NCI-H82 treated with DMSO at 0.1 percent for 48 hours (cell line): ENCODE measurements around the gene ZC3H4.
"Not testable (repeated sequence)": the region's sequence is repeated elsewhere in the genome, so short reads cannot be mapped to it uniquely, and the experiment has no call there.

Source experiments
- DNase-seq: peaks from one replicate; lab custom pipeline; 2025; ENCODE audit not compliant: unreplicated experiment; lab: John Stamatoyannopoulos, UW

The ZC3H4 gene

DNA sequence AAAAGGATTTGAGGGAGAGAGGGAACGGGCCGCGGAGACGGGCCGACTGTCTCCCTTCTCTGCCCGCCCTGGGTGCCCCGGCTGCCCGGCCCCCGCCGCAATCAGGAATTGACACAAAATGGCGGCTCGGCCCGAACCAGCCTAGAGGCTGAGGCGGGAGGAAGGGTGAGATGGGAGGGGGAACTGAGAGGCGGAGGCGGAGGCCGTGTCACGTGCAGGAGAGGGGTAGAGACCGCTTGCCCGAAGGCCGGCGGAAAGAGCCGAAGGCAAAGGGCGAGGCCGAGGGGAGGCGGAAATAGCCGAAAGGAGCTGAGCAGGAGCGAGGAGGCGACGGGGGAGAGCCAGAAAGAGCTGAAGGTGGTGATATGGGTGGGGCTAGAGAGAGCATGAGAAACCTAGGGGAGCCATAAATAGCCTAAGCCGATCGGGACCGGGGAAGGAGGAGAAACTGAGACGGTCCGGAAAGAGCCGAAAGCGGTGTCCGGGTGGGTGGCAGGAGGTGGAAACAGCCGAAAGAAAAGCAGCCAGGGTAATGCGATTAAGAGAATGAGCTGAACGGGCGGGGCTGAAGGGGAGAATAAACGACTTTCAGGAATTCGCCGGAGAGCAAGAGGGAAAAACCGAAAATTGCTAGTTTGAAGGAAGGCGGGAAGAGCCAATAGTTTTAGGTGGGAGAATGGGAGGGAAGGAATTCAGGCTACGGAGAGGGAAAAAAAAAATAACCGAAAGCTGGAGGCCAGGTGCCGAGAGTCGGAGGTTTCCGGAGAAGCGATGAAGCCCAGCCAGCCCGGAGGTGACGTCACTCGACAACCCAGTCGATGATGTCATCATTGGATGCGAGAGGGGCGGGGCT, at the start of gene ZC3H4:
ZC3H4 (minus strand) TSS at position 780 of the 853 bp plus-strand sequence. CDS start 1,192 bp downstream, outside the sequence.
- DNase-seq = peak; percentile 97

DNA sequence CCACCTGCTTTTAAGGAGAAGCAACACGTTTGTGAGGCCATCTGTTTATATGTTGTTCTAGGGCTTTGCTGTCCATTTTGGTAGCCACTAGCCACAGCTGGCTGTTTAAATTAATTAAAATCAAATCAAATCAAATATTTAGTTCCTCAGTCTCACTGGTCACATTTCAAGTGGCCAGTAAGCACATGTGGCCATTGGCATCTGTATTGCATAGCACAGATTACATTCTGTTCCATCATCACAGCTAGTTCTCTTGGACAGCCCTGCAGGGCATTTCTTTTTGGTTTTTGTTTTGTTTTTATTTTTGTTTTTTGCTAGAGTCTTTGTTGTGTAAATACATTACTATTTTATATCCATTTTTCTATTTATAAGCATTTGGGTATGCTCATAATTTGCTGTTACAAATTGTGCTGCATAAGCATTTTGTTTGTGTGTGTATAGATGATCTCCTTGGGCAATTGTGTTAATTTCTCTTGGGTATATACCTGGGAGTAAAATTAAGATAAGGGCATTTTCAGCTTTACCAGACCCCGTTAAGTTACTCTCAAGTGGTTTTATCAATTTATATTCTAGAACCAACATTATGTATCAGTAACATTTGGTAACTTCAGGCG, 48.4 kb upstream of the ZC3H4 start:
- no peak for DNase-seq

GRCh38 chr19:47158879-47159503, 45.4 kb upstream of the ZC3H4 start:
- DNase-seq = no peak

- DNase-seq = no peak
These were observed 44.8 kb upstream of the ZC3H4 start for GRCh38 chr19:47158367-47158791.

DNA sequence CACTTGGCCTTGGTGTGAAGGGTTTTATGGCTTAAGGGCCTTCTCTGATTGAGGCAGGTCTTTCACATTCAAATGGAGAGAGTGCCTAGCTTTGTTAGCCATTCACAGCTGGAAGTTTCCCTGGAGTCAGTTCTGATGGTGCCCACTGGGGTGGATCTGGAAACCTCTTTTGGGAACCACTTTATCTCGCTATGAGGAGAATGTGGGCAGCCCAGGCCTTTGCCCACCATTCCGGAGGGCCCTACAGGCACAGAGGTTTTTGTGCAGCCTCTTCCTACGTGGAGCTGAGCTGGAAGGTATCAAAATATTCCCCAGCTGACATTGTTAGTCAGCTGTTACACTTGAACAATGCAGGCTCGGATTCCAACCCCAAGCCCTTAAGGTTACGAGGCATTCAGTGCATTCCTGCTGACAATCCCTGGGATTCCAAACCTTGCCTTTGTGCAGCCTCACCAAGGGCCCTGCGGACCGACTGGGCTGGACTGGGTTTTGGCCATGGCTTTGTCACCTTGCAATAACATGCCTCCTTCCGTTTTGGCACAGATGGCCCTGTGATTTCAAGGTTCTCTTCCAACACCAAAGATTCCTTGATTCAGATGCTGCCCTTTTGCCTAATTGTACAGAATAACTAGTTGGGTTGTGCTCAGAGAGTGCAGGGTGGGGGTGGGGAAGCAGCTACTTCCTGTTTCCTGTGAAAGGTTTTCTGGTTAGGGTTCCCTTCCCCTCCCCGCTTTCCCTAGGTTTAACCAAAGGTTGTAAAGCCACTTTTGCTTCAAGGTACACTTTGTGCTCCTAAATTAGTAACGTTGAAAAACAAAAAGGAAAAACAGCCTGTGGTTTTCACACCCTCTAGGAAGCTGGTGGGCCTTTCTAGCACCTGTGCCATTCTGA, 44.1 kb upstream of the ZC3H4 start:
- no peak for DNase-seq

GRCh38 chr19:47156861-47157430, 43.4 kb upstream of the ZC3H4 start:
- DNase-seq = no peak

DNA sequence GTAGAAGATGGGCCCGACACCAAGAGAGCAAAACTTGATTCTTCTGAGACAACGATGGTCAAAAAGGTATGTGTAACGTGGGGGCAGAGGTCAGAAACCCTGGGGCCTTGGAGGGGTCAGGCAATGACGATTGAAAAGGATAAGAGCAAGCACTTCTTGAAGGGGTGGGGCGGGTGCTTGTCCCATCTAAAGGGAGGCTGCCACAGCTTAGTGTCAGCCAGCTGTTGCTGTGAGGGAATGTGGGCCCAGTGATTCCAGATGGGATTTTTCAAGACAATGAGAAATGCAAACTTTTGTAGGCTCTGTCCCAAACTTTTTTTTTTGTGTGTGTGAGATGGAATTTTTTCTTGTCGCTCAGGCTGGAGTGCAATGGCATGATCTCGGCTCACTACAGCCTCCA, 41.6 kb upstream of the ZC3H4 start:
- DNase-seq = no peak

DNA sequence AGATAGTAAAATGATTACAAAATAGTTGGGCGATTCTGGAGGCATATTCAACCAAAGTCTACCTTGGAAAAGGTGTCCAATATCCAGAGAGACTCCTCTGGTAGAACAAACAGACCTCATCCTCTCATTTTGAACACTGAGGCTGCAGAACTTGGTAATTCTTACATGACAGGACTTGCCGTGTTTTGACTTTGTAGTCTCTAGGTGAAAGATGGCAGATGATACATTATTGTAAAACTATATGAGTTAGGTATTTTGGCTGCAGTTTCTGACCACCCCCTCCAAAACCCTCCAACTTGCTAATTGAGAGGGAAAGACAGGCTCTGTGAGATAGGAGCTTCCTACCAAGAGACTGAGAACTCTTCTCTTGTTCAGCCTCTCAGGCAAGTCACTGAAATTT, 39.7 kb upstream of the ZC3H4 start:
- DNase-seq = no peak

GRCh38 chr19:47152632-47153031, 39.1 kb upstream of the ZC3H4 start:
- DNase-seq = no peak

GRCh38 chr19:47152205-47152604, 38.6 kb upstream of the ZC3H4 start:
- no peak for DNase-seq

GRCh38 chr19:47151627-47152026, 38.1 kb upstream of the ZC3H4 start:
- DNase-seq = no peak

GRCh38 chr19:47146920-47147319, 33.3 kb upstream of the ZC3H4 start:
- no peak for DNase-seq

- no peak for DNase-seq
These were observed 32.3 kb upstream of the ZC3H4 start for GRCh38 chr19:47145639-47146486.

DNA sequence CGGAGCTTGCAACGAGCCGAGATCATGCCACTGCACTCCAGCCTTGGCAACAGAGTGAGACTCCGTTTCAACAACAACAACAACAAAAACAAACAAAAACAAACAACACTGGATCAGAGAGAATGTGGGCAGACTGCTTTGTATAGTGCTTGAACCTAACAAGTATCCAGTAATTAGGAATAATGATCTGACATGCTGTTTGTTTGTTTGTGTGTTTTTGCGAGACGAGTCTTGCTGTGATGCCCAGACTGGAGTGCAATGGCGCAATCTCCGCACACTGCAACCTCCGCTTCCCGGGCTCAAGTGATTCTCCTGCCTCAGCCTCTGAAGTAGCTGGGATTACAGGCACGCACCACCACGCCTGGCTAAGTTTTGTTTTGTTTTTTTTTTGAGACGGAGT, 31.1 kb upstream of the ZC3H4 start:
- DNase-seq = no peak

- no peak for DNase-seq
These were observed 29.9 kb upstream of the ZC3H4 start for GRCh38 chr19:47143322-47144073.

- no peak for DNase-seq
These were observed 29.2 kb upstream of the ZC3H4 start for GRCh38 chr19:47142779-47143178.

GRCh38 chr19:47141695-47142094, 28.1 kb upstream of the ZC3H4 start:
- no peak for DNase-seq

DNA sequence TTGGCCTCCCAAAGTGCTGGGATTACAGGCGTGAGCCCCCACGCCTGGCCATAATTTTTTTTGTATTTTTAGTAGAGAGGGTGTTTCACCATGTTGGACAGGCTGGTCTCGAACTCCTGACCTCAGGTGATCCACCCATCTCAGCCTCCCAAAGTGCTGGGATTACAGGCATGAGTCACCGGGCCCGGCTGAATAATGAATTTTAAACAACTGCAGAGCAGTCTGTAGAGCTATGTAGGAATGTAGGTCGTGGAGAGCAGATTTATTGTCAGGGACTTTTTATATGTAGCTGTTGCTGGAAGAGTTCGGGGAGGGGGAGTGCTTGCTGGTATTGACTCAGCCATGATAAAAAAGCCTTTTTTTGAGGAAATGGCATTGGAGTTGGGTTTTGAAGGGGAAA, 27.7 kb upstream of the ZC3H4 start:
- not testable (repeated sequence) for DNase-seq

GRCh38 chr19:47135156-47135555, 21.6 kb upstream of the ZC3H4 start:
- no peak for DNase-seq
